H1 (cell line): ENCODE measurements around the gene SLC35E1. TPM values are rescaled to one million over a fixed set of nuclear protein-coding genes. Genes with fewer than 3 reads are reported as not detected.

Source experiments
- CBX8 ChIP-seq: fragments of 300-800, 300-1000 bp; sonication (generic); IDR thresholded peaks from 2 replicates; pipeline ENCODE4 v1.7.1; 2016; ENCODE audit warnings: low read depth, low read length, borderline replicate concordance
- GTF2F1 ChIP-seq: IDR thresholded peaks from 2 replicates; pipeline ENCODE4 v1.6.1; 2012; ENCODE audit warnings: low read depth, low read length, improper control_type of control experiment, borderline replicate concordance
- RNF2 ChIP-seq: fragments of 200-900, 300-1000 bp; sonication (generic); IDR thresholded peaks from 2 replicates; pipeline ENCODE4 v1.7.1; 2016; ENCODE audit warnings: borderline replicate concordance, low read depth, mild to moderate bottlenecking, antibody characterized with exemption, low read length; ENCODE audit not compliant: poor library complexity, severe bottlenecking; ENCODE audit errors: missing control alignments
- TCF12 ChIP-seq: IDR thresholded peaks from 2 replicates; pipeline ENCODE4 v1.6.1; 2011; ENCODE audit warnings: low read depth, mild to moderate bottlenecking, low read length
- polyA plus RNA-seq, 7 experiments: library from polyadenylated mRNA; depleted of rRNA in 3 of 7; stranded (reverse) in 5 of 7; unstranded in 2 of 7; fragments of >200 nt in 5 of 7; fragments of 200-250 nt in 2 of 7; gene quantifications; 1 replicate in 5 of 7; 2 replicates in 1 of 7; 4 replicates in 1 of 7; pipeline versions ENCODE4 v1.2.1 to v1.2.3, GENCODE V29; 2011 to 2013; ENCODE audit warnings: missing spikeins in 2 of 7, mixed read lengths in 2 of 7
- total RNA-seq: library from RNA; stranded (reverse); fragmentation: NEBNext Ultra II Directional; extraction: Animal tissue kit (Norgen Biotek cat#: 25700); gene quantifications from 2 replicates; pipeline ENCODE4 v1.2.1, GENCODE V29; 2021
- TF ChIP-seq, protein P1 (sequence below): IDR thresholded peaks from 2 replicates; pipeline ENCODE4 v1.6.1; 2012; ENCODE audit warnings: inconsistent platforms

The SLC35E1 gene
- total and polyA plus RNA-seq, 2 of the 8 experiments (the other 6 are each of a cell fraction or from before 2014, with no cell fraction given) = 26.0 to 31.9 TPM

DNA sequence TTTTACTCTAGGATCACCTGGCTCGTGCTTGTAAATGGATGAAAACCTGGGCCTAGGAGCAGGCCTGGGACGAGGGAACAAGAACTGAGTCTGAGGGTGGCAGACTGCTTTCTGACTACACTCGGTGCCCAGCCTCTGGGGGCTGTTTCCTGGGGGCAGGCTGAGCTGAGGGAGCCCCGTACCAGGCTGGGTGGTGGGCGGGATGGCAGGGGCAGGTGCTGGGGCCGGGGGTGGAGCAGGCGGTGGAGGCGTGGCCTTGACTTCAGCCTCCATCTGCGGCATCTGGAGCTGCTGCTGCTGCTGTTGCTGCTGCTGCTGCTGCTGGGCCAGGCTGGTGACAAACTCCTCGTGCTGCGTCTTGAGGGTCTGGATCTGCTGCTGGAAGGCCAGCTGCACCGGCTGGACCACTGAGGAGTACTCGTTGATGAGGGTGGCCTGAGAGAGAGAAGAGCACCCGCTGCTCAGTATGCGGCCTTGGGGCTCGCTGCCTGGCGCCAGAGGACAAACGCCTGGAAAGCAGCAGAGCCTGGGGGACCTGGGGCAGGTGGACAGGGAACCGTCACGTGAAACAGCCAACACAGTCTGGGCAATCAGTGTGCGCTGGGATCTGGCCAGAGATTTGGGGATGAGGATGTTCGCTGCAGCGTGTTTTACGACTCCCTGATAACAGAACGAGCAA is 42.6 kb downstream of the SLC35E1 start (continued):
- no peak for TF ChIP-seq CBX8
- no peak for TF ChIP-seq GTF2F1
- TF ChIP-seq RNF2 = no peak
- TF ChIP-seq TCF12 = no peak
- TF ChIP-seq, protein P1, sequence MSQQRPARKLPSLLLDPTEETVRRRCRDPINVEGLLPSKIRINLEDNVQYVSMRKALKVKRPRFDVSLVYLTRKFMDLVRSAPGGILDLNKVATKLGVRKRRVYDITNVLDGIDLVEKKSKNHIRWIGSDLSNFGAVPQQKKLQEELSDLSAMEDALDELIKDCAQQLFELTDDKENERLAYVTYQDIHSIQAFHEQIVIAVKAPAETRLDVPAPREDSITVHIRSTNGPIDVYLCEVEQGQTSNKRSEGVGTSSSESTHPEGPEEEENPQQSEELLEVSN = no peak
